H9 (cell line): ENCODE results near the gene REV1. TPM values are rescaled to one million over a fixed set of nuclear protein-coding genes. Genes with fewer than 3 reads are reported as not detected.

Experiments used
- DNase-seq: peaks from one replicate; pipeline ENCODE4 v3.0.0-alpha.2; 2017
- H2AFZ ChIP-seq: one replicate; pipeline ENCODE4 v1.6.1; 2013; ENCODE audit warnings: mild to moderate bottlenecking, low read length, control low read depth, moderate library complexity
- H2AK5ac ChIP-seq: 2 replicates; pipeline ENCODE4 v1.6.1; 2013; ENCODE audit warnings: low read length, control low read depth, mixed read lengths; ENCODE audit not compliant: insufficient read length
- H2BK120ac ChIP-seq: one replicate; pipeline ENCODE4 v1.6.1; 2013; ENCODE audit warnings: low read depth, mild to moderate bottlenecking, low read length, control low read depth, inconsistent platforms; ENCODE audit not compliant: poor library complexity, severe bottlenecking
- H2BK12ac ChIP-seq: 2 replicates; pipeline ENCODE4 v1.6.1; 2013; ENCODE audit warnings: low read length, control low read depth, mixed read lengths, low read depth; ENCODE audit not compliant: insufficient read length
- H2BK15ac ChIP-seq: 2 replicates; pipeline ENCODE4 v1.6.1; 2013; ENCODE audit warnings: low read depth, low read length, control low read depth
- H2BK20ac ChIP-seq: one replicate; pipeline ENCODE4 v1.6.1; 2013; ENCODE audit warnings: low read depth, mild to moderate bottlenecking, low read length, control low read depth, inconsistent platforms; ENCODE audit not compliant: poor library complexity, severe bottlenecking
- H2BK5ac ChIP-seq: 2 replicates; pipeline ENCODE4 v1.6.1; 2013; ENCODE audit warnings: low read length, control low read depth, mixed read lengths; ENCODE audit not compliant: insufficient read length
- H3K14ac ChIP-seq: 2 replicates; pipeline ENCODE4 v1.6.1; 2013; ENCODE audit warnings: low read length, control low read depth; ENCODE audit not compliant: insufficient read depth
- H3K18ac ChIP-seq: 2 replicates; pipeline ENCODE4 v1.6.1; 2013; ENCODE audit warnings: low read depth, mild to moderate bottlenecking, mixed read lengths, low read length, control low read depth; ENCODE audit not compliant: insufficient read length
- H3K23ac ChIP-seq: 2 replicates; pipeline ENCODE4 v1.6.1; 2013; ENCODE audit warnings: low read length, control low read depth, mixed read lengths, low read depth; ENCODE audit not compliant: insufficient read length
- H3K23me2 ChIP-seq: 2 replicates; pipeline ENCODE4 v1.6.1; 2013; ENCODE audit warnings: low read depth, mild to moderate bottlenecking, mixed read lengths, low read length, control low read depth; ENCODE audit not compliant: insufficient read length, poor library complexity, severe bottlenecking
- H3K27ac ChIP-seq: 2 replicates; pipeline ENCODE4 v1.5.1; 2013; ENCODE audit warnings: low read length, control low read depth, mixed read lengths, low read depth; ENCODE audit not compliant: insufficient read length
- H3K27me3 ChIP-seq: 2 replicates; pipeline ENCODE4 v1.6.1; 2013; ENCODE audit warnings: low read length, control low read depth, inconsistent platforms; ENCODE audit not compliant: insufficient read depth
- H3K4ac ChIP-seq: 2 replicates; pipeline ENCODE4 v1.6.1; 2013; ENCODE audit warnings: low read depth, mild to moderate bottlenecking, control low read depth, inconsistent platforms, low read length, moderate library complexity
- H3K4me1 ChIP-seq: 2 replicates; pipeline ENCODE4 v1.6.1; 2013; ENCODE audit warnings: low read length, control low read depth, inconsistent platforms; ENCODE audit not compliant: insufficient read depth
- H3K4me2 ChIP-seq: 2 replicates; pipeline ENCODE4 v1.6.1; 2013; ENCODE audit warnings: low read length, control low read depth, mixed read lengths; ENCODE audit not compliant: insufficient read length, insufficient read depth
- H3K56ac ChIP-seq: 2 replicates; pipeline ENCODE4 v1.6.1; 2013; ENCODE audit warnings: low read depth, mild to moderate bottlenecking, mixed read lengths, low read length, control low read depth; ENCODE audit not compliant: insufficient read length
- H3K79me1 ChIP-seq: 2 replicates; pipeline ENCODE4 v1.6.1; 2013; ENCODE audit warnings: low read depth, mild to moderate bottlenecking, moderate library complexity, low read length, control low read depth, inconsistent platforms; ENCODE audit not compliant: insufficient read depth, poor library complexity, severe bottlenecking
- H3K79me2 ChIP-seq: 2 replicates; pipeline ENCODE4 v1.6.1; 2013; ENCODE audit warnings: low read length, control low read depth, inconsistent platforms; ENCODE audit not compliant: insufficient read depth
- H3K9ac ChIP-seq: 2 replicates; pipeline ENCODE4 v1.6.1; 2013; ENCODE audit warnings: low read length, control low read depth, mixed read lengths; ENCODE audit not compliant: insufficient read length; ENCODE audit errors: extremely low read depth
- H3K9me3 ChIP-seq: one replicate; pipeline ENCODE4 v1.6.1; 2013; ENCODE audit warnings: low read depth, low read length, inconsistent platforms; ENCODE audit not compliant: control insufficient read depth
- H3T11ph ChIP-seq: one replicate; pipeline ENCODE4 v1.6.1; 2013; ENCODE audit warnings: mild to moderate bottlenecking, low read length, control low read depth, inconsistent platforms
- H4K20me1 ChIP-seq: one replicate; pipeline ENCODE4 v1.6.1; 2013; ENCODE audit not compliant: control insufficient read depth, insufficient read length, insufficient read depth
- H4K5ac ChIP-seq: 2 replicates; pipeline ENCODE4 v1.6.1; 2013; ENCODE audit warnings: low read depth, mild to moderate bottlenecking, mixed read lengths, low read length, control low read depth; ENCODE audit not compliant: insufficient read length
- H4K8ac ChIP-seq: replicated peaks from 2 replicates; pipeline ENCODE4 v1.6.1; 2013; ENCODE audit warnings: low read length, control low read depth, mixed read lengths, low read depth; ENCODE audit not compliant: insufficient read length
- H4K91ac ChIP-seq: 2 replicates; pipeline ENCODE4 v1.6.1; 2013; ENCODE audit warnings: low read depth, mild to moderate bottlenecking, moderate library complexity, mixed read lengths, low read length, control low read depth; ENCODE audit not compliant: insufficient read length
- H3K27ac Mint-ChIP-seq, 3 experiments: 2 replicates in 2 of 3; 3 replicates in 1 of 3; pipeline ENCODE4 v1.8.0; 2020 to 2021; ENCODE audit warnings: mixed read lengths in 3 of 3, mild to moderate bottlenecking in 1 of 3, moderate library complexity in 1 of 3
- H3K27me3 Mint-ChIP-seq: 2 replicates; pipeline ENCODE4 v1.8.0; 2021; ENCODE audit warnings: low read depth, mild to moderate bottlenecking, moderate library complexity, mixed read lengths
- H3K36me3 Mint-ChIP-seq, 3 experiments: 2 replicates in 2 of 3; 3 replicates in 1 of 3; pipeline ENCODE4 v1.8.0; 2020 to 2021; ENCODE audit warnings: low read depth in 3 of 3, mixed read lengths in 3 of 3; ENCODE audit not compliant: insufficient read depth in 1 of 3
- H3K4me1 Mint-ChIP-seq, 2 experiments: 2 replicates each; pipeline ENCODE4 v1.8.0; 2020; ENCODE audit warnings: mixed read lengths in 2 of 2
- H3K4me3 Mint-ChIP-seq, 2 experiments: 2 replicates in 1 of 2; 3 replicates in 1 of 2; pipeline ENCODE4 v1.8.0; 2020 to 2021; ENCODE audit warnings: mild to moderate bottlenecking in 2 of 2, mixed read lengths in 2 of 2, moderate library complexity in 1 of 2
- H3K9me3 Mint-ChIP-seq, 2 experiments: 2 replicates in 1 of 2; 3 replicates in 1 of 2; pipeline ENCODE4 v1.8.0; 2020; ENCODE audit warnings: mild to moderate bottlenecking in 2 of 2, mixed read lengths in 2 of 2, moderate library complexity in 1 of 2
- CTCF ChIP-seq: fragments of 200-600 bp; sonication (generic); conservative IDR thresholded peaks from 3 replicates; pipeline ENCODE4 v1.8.0; 2021; ENCODE audit warnings: antibody characterized with exemption, mild to moderate bottlenecking
- WGBS: extraction: QIAGEN DNeasy Blood & Tissue Kit; methylation state at CpG from one replicate; pipeline ENCODE4 v1.1.7; 2013; ENCODE audit warnings: missing lambda C conversion rate, low lambda C conversion rate, mixed read lengths; ENCODE audit not compliant: insufficient read length; ENCODE audit errors: extremely low coverage; 5-methylcytosine and 5-hydroxymethylcytosine counted together
- total RNA-seq: library from RNA; stranded (reverse); gene quantifications from 2 replicates; pipeline ENCODE4 v1.2.1, GENCODE V29; 2021

The REV1 gene
- total RNA-seq, 1 experiment from 2014 or later = 41.6 TPM

- Mint-ChIP-seq H3K9me3 (no peaks in the 10 kb centered on the region), H3K27ac (0 out of 7 replicates have a peak overlapping the region, but pooled peaks of 1 of the 3 experiments have one; percentile 15), H3K27me3 (no peaks in the 10 kb centered on the region), H3K36me3 (peaks cover 42 to 92% (median 71%) of the 10 kb centered on the region in 3 experiments; a peak in 6 of 7 replicates), H3K4me3 (no peak overlapping the region), H3K4me1 (peaks cover 14 to 15% of the 10 kb centered on the region in 2 experiments)
- Histone ChIP-seq H3K79me2 (no peaks in the 10 kb centered on the region), H2BK5ac (no peak overlapping the region), H3K27me3 (no peaks in the 10 kb centered on the region), H3K9me3 (no peaks in the 10 kb centered on the region), H2AFZ (no peak overlapping the region), H4K8ac (no peak overlapping the region), H3K18ac (no peak overlapping the region), H2AK5ac (no peak overlapping the region), H3K79me1 (no peaks in the 10 kb centered on the region), H3K14ac (no peak overlapping the region), H3K4me2 (no peak overlapping the region), H2BK20ac (no peak overlapping the region), H3K4me1 (no peaks in the 10 kb centered on the region), H3K4ac (no peak overlapping the region), H3K27ac (no peak overlapping the region), H4K20me1 (no peaks in the 10 kb centered on the region), H3K23me2 (no peaks in the 10 kb centered on the region), H3K56ac (no peak overlapping the region), H3T11ph (no peak overlapping the region), H4K91ac (no peak overlapping the region), H2BK15ac (no peak overlapping the region), H2BK120ac (no peak overlapping the region), H4K5ac (no peak overlapping the region), H2BK12ac (no peak overlapping the region), H3K9ac (no peak overlapping the region), H3K23ac (no peak overlapping the region)
- TF ChIP-seq CTCF = no peak
- WGBS = no CpG with 5 or more reads among the region's 5 CpGs
- no peak for DNase-seq
These were observed 91.5 kb downstream of the REV1 start for GRCh38 chr2:99398303-99398702.
